K562 (cell line): ENCODE measurements around the gene WASF2. TPM values are rescaled to one million over a fixed set of nuclear protein-coding genes. Genes with fewer than 3 reads are reported as not detected.
A peak's percentile ranks its signal among the peaks of the same experiment; 100 is the strongest.

ENCODE experiments used
- CAMTA2 ChIP-seq: fragments of 250-450 bp; sonication (Bioruptor Pico); conservative IDR thresholded peaks from 2 replicates; pipeline ENCODE4 v1.5.1; 2022
- E2F3 ChIP-seq: fragments of 250-450 bp; sonication (Bioruptor Pico); IDR thresholded peaks from 2 replicates; pipeline ENCODE4 v1.4.0; 2020; ENCODE audit warnings: mild to moderate bottlenecking
- ETV6 ChIP-seq, 3 experiments: fragments of 150-350 bp in 1 of 3; sonication (generic) in 1 of 3; formaldehyde crosslinking in 1 of 3; IDR thresholded peaks; 2 replicates each; pipeline versions ENCODE4 v1.6.1 to v1.8.0; 2014 to 2022; ENCODE audit warnings: borderline replicate concordance in 2 of 3, low read depth in 2 of 3, antibody characterized with exemption in 1 of 3, low read length in 1 of 3, mild to moderate bottlenecking in 1 of 3, missing genetic modification reagents in 1 of 3
- HDAC6 ChIP-seq: IDR thresholded peaks from 2 replicates; pipeline ENCODE4 v1.6.1; 2012; ENCODE audit warnings: low read depth, mild to moderate bottlenecking, control low read depth, inconsistent platforms, low read length, moderate library complexity
- IFI16 ChIP-seq: fragments of 250-450 bp; sonication (Bioruptor Pico); IDR thresholded peaks from 2 replicates; pipeline ENCODE4 v2.1.2; 2022; ENCODE audit warnings: mild to moderate bottlenecking, inconsistent platforms
- PHF20 ChIP-seq: fragments of 450-650 bp; IDR thresholded peaks from 2 replicates; pipeline ENCODE4 v1.6.1; 2018; ENCODE audit not compliant: partially characterized antibody
- PHF8 ChIP-seq: fragments of 200-600 bp; sonication (generic); IDR thresholded peaks from 2 replicates; pipeline ENCODE4 v1.6.1; 2012; ENCODE audit warnings: mixed run types, mild to moderate bottlenecking, inconsistent platforms, low read length, moderate library complexity, borderline replicate concordance
- RNF2 ChIP-seq: sonication (generic); IDR thresholded peaks from 2 replicates; pipeline ENCODE4 v1.6.1; 2016
- SMARCE1 ChIP-seq: fragments of 450-650 bp; IDR thresholded peaks from 2 replicates; pipeline ENCODE4 v1.7.1; 2016; ENCODE audit warnings: mild to moderate bottlenecking
- ZBTB7A ChIP-seq: IDR thresholded peaks from 2 replicates; pipeline ENCODE4 v1.6.1; 2011; ENCODE audit warnings: low read depth, mild to moderate bottlenecking, low read length, moderate library complexity, borderline replicate concordance; ENCODE audit not compliant: control insufficient read depth
- ZNF121 ChIP-seq: sonication (generic); formaldehyde crosslinking; conservative IDR thresholded peaks from 2 replicates; pipeline ENCODE4 v1.8.0; 2022; ENCODE audit warnings: missing genetic modification reagents
- ZNF263 ChIP-seq: sonication (generic); formaldehyde crosslinking; IDR thresholded peaks from 2 replicates; pipeline ENCODE4 v1.8.0; 2022; ENCODE audit warnings: mild to moderate bottlenecking, missing genetic modification reagents, borderline replicate concordance
- polyA plus RNA-seq, 8 experiments: library from polyadenylated mRNA; depleted of rRNA in 4 of 8; stranded (reverse) in 5 of 8; unstranded in 3 of 8; fragments of >200 nt; fragmentation: Nextera tagmentation in 2 of 8; fragmentation: Illumina TruSeq in 1 of 8; extraction: Ambion mirVana in 2 of 8; extraction: Trizol in 1 of 8; gene quantifications; 2 replicates each; pipeline versions ENCODE4 v1.2.1 to v1.2.3, GENCODE V29; 2011 to 2014; ENCODE audit warnings: inconsistent platforms in 1 of 8, missing spikeins in 1 of 8
- total RNA-seq, 7 experiments: library from RNA; depleted of rRNA in 6 of 7; stranded (reverse); fragments of >200 nt in 6 of 7; fragmentation: Illumina TruSeq in 2 of 7; extraction: Trizol in 2 of 7; gene quantifications; 2 replicates each; pipeline versions ENCODE4 v1.2.1 to v1.2.3, GENCODE V29; 2011 to 2021; ENCODE audit warnings: low replicate concordance in 1 of 7
- TF ChIP-seq, protein P1 (sequence below): fragments of 200-800 bp; sonication (Bioruptor generic); IDR thresholded peaks from 2 replicates; pipeline ENCODE4 v1.6.1; 2017; ENCODE audit warnings: missing genetic modification characterization, missing compliant biosample characterization
- TF ChIP-seq, protein P2 (sequence below), 3 experiments: fragments of 200-800 bp in 1 of 3; sonication (Bioruptor generic) in 1 of 3; sonication (generic) in 1 of 3; formaldehyde crosslinking in 1 of 3; IDR thresholded peaks; 2 replicates each; pipeline versions ENCODE4 v1.6.1 to v1.8.0; 2016 to 2022; ENCODE audit warnings: mild to moderate bottlenecking in 2 of 3, missing compliant biosample characterization in 2 of 3, missing genetic modification characterization in 2 of 3, missing genetic modification reagents in 1 of 3
- TF ChIP-seq, protein P3 (sequence below): fragments of 450-650 bp; IDR thresholded peaks from 2 replicates; pipeline ENCODE4 v1.6.1; 2018; ENCODE audit not compliant: partially characterized antibody
- TF ChIP-seq, protein P4 (sequence below): fragments of 450-650 bp; IDR thresholded peaks from 2 replicates; pipeline ENCODE4 v1.6.1; 2016; ENCODE audit warnings: antibody characterized with exemption
- TF ChIP-seq, protein P5 (sequence below): fragments of 250-450 bp; sonication (Bioruptor Pico); IDR thresholded peaks from 2 replicates; pipeline ENCODE4 v1.5.0; 2021

Gene WASF2
- total and polyA plus RNA-seq, 9 of the 15 experiments (the other 6 are each of a cell fraction or from before 2014, with no cell fraction given), result 8.2 to 163 (median 31.2) TPM

DNA sequence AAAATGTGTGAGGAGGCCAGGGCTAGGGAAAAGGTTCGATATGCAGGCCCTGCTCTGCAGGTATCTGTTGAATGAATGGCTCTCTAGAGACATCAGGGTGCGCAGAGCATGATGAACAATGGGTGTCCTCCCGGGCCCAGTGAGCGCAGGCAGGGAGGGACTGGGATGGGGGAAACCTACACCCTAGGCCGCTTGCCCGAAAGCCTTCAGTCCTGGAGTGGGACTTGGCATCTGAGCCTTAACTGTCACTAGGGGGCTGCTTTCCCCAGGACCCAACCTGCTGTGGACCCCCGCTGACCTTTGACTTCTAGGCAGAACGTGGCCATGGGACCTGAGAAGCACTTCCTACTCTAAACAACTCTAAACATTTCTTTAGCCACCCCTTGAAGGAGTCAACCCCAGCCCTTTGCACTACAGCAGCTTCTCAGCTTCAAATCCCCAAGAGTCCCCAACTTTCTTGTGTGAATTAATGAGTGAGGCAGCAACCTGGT is 122.8 kb downstream of the WASF2 start (continued):
- TF ChIP-seq ZBTB7A, result peak; percentile 79; the same call in 1 of the 2 replicates
- TF ChIP-seq SMARCE1, result no peak
- TF ChIP-seq, protein P1, sequence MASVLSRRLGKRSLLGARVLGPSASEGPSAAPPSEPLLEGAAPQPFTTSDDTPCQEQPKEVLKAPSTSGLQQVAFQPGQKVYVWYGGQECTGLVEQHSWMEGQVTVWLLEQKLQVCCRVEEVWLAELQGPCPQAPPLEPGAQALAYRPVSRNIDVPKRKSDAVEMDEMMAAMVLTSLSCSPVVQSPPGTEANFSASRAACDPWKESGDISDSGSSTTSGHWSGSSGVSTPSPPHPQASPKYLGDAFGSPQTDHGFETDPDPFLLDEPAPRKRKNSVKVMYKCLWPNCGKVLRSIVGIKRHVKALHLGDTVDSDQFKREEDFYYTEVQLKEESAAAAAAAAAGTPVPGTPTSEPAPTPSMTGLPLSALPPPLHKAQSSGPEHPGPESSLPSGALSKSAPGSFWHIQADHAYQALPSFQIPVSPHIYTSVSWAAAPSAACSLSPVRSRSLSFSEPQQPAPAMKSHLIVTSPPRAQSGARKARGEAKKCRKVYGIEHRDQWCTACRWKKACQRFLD, result peak; percentile 77
- no peak for TF ChIP-seq ETV6 (IDR thresholded peaks at IDR 0.05; ENCODE audit: borderline replicate concordance in 1 of 2, low read depth in 2 of 2, low read length in 1 of 2)
- TF ChIP-seq ETV6 (CRISPR knock-in tag; IDR thresholded peaks at IDR 0.05; ENCODE audit: borderline replicate concordance), result 0 out of 2 replicates have a peak, but pooled peaks have one; percentile 43
- no peak for TF ChIP-seq HDAC6
- no peak for TF ChIP-seq ZNF121 (CRISPR knock-in tag)
- no peak for TF ChIP-seq IFI16
- TF ChIP-seq, protein P2, sequence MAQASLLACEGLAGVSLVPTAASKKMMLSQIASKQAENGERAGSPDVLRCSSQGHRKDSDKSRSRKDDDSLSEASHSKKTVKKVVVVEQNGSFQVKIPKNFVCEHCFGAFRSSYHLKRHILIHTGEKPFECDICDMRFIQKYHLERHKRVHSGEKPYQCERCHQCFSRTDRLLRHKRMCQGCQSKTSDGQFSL (CRISPR knock-in tag; IDR thresholded peaks at IDR 0.05), result 0 out of 2 replicates have a peak, but pooled peaks have one; percentile 49
- TF ChIP-seq, protein P2 (tag; IDR thresholded peaks at IDR 0.05), result no peak
- TF ChIP-seq, protein P3, sequence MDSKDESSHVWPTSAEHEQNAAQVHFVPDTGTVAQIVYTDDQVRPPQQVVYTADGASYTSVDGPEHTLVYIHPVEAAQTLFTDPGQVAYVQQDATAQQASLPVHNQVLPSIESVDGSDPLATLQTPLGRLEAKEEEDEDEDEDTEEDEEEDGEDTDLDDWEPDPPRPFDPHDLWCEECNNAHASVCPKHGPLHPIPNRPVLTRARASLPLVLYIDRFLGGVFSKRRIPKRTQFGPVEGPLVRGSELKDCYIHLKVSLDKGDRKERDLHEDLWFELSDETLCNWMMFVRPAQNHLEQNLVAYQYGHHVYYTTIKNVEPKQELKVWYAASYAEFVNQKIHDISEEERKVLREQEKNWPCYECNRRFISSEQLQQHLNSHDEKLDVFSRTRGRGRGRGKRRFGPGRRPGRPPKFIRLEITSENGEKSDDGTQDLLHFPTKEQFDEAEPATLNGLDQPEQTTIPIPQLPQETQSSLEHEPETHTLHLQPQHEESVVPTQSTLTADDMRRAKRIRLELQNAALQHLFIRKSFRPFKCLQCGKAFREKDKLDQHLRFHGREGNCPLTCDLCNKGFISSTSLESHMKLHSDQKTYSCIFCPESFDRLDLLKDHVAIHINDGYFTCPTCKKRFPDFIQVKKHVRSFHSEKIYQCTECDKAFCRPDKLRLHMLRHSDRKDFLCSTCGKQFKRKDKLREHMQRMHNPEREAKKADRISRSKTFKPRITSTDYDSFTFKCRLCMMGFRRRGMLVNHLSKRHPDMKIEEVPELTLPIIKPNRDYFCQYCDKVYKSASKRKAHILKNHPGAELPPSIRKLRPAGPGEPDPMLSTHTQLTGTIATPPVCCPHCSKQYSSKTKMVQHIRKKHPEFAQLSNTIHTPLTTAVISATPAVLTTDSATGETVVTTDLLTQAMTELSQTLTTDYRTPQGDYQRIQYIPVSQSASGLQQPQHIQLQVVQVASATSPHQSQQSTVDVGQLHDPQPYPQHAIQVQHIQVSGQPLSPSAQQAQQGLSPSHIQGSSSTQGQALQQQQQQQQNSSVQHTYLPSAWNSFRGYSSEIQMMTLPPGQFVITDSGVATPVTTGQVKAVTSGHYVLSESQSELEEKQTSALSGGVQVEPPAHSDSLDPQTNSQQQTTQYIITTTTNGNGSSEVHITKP, result no peak
- peak; percentile 4; the same call in 1 of the 2 replicates for TF ChIP-seq ZNF263
- no peak for TF ChIP-seq E2F3 (CRISPR knock-in tag)
- TF ChIP-seq PHF20, result peak; percentile 66
- TF ChIP-seq CAMTA2, result no peak
- TF ChIP-seq PHF8, result peak; percentile 2; the same call in 1 of the 2 replicates
- TF ChIP-seq, protein P4, sequence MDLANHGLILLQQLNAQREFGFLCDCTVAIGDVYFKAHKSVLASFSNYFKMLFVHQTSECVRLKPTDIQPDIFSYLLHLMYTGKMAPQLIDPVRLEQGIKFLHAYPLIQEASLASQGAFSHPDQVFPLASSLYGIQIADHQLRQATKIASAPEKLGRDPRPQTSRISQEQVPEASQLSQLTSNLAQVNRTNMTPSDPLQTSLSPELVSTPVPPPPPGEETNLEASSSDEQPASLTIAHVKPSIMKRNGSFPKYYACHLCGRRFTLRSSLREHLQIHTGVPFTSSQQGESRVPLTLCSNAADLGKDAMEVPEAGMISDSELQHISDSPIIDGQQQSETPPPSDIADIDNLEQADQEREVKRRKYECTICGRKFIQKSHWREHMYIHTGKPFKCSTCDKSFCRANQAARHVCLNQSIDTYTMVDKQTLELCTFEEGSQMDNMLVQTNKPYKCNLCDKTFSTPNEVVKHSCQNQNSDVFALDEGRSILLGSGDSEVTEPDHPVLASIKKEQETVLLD, result no peak
- TF ChIP-seq, protein P5, sequence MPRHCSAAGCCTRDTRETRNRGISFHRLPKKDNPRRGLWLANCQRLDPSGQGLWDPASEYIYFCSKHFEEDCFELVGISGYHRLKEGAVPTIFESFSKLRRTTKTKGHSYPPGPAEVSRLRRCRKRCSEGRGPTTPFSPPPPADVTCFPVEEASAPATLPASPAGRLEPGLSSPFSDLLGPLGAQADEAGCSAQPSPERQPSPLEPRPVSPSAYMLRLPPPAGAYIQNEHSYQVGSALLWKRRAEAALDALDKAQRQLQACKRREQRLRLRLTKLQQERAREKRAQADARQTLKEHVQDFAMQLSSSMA (CRISPR knock-in tag), result no peak
- TF ChIP-seq RNF2, result 0 out of 2 replicates have a peak, but pooled peaks have one; percentile 29
